HTR-8/SVneo (cell line): ENCODE results near the gene FIBCD1.

Experiments
- DNase-seq: peaks from one replicate; pipeline ENCODE4 v3.0.0; 2011; ENCODE audit warnings: low spot score, mixed read lengths; ENCODE audit not compliant: insufficient read length
- FAIRE-seq: peaks from 2 replicates; lab custom pipeline; 2011; peaks lifted over from hg19 to GRCh38; lab: Jason Lieb, UNC

FIBCD1 gene

GRCh38 chr9:130887494-130888144 lies 51.4 kb downstream of the FIBCD1 start:
- DNase-seq (no peak), FAIRE-seq (no peak)

GRCh38 chr9:130886981-130887380 lies 52.1 kb downstream of the FIBCD1 start:
- no peak for DNase-seq

GRCh38 chr9:130885484-130886375 lies 53.3 kb downstream of the FIBCD1 start:
- DNase-seq, result no peak
- no peak for FAIRE-seq

More at GRCh38 chr9:130886981-130887380, 52.1 kb downstream of the FIBCD1 start:
- FAIRE-seq, result no peak

GRCh38 chr9:130884542-130885483 lies 54.2 kb downstream of the FIBCD1 start:
- no peak for DNase-seq
- no peak for FAIRE-seq

GRCh38 chr9:130884111-130884531 lies 54.9 kb downstream of the FIBCD1 start:
- FAIRE-seq (no peak), DNase-seq (no peak)

- FAIRE-seq (no peak), DNase-seq (no peak)
These were observed 55.6 kb downstream of the FIBCD1 start for GRCh38 chr9:130883479-130883878.

GRCh38 chr9:130882696-130883225 lies 56.3 kb downstream of the FIBCD1 start:
- DNase-seq (no peak), FAIRE-seq (no peak)

GRCh38 chr9:130881516-130881915 lies 57.5 kb downstream of the FIBCD1 start:
- DNase-seq, result no peak
- no peak for FAIRE-seq

GRCh38 chr9:130880599-130881220 lies 58.3 kb downstream of the FIBCD1 start:
- DNase-seq (no peak), FAIRE-seq (no peak)

- no peak for DNase-seq
These were observed 59.1 kb downstream of the FIBCD1 start for GRCh38 chr9:130879863-130880411.

GRCh38 chr9:130878295-130878694 lies 60.8 kb downstream of the FIBCD1 start:
- FAIRE-seq, result no peak

More at GRCh38 chr9:130879863-130880411, 59.1 kb downstream of the FIBCD1 start:
- FAIRE-seq, result no peak

GRCh38 chr9:130877300-130877699 lies 61.7 kb downstream of the FIBCD1 start:
- DNase-seq, result no peak
- FAIRE-seq, result no peak

More at GRCh38 chr9:130878295-130878694, 60.8 kb downstream of the FIBCD1 start:
- DNase-seq, result no peak

GRCh38 chr9:130874783-130875182 lies 64.3 kb downstream of the FIBCD1 start:
- DNase-seq (no peak), FAIRE-seq (no peak)

GRCh38 chr9:130873966-130874365 lies 65.1 kb downstream of the FIBCD1 start:
- FAIRE-seq (no peak), DNase-seq (no peak)

GRCh38 chr9:130872912-130873503 lies 66.0 kb downstream of the FIBCD1 start:
- no peak for FAIRE-seq
- DNase-seq, result no peak

- DNase-seq (no peak), FAIRE-seq (no peak)
These were observed 66.5 kb downstream of the FIBCD1 start for GRCh38 chr9:130872508-130872907.

GRCh38 chr9:130872093-130872492 lies 67.0 kb downstream of the FIBCD1 start:
- no peak for FAIRE-seq
- DNase-seq, result no peak

GRCh38 chr9:130871395-130872062 lies 67.5 kb downstream of the FIBCD1 start:
- FAIRE-seq, result no peak
- DNase-seq, result no peak
